Lower leg skin (tissue), 3 donors: ENCODE measurements around the gene PAK4.

Experiments
- POLR2A ChIP-seq, 2 donors: fragments of 450-650 bp; IDR thresholded peaks; one replicate each; pipeline ENCODE4 v1.6.1; 2016 to 2017; ENCODE audit warnings: antibody characterized with exemption in 2 of 2, mild to moderate bottlenecking in 1 of 2, moderate library complexity in 1 of 2
- TF ChIP-seq, protein P1 (sequence below), 3 donors: fragments of 450-650 bp; IDR thresholded peaks; one replicate each; pipeline ENCODE4 v1.5.1; 2016; ENCODE audit warnings: antibody characterized with exemption in 3 of 3, mild to moderate bottlenecking in 3 of 3, moderate library complexity in 2 of 3

DNA sequence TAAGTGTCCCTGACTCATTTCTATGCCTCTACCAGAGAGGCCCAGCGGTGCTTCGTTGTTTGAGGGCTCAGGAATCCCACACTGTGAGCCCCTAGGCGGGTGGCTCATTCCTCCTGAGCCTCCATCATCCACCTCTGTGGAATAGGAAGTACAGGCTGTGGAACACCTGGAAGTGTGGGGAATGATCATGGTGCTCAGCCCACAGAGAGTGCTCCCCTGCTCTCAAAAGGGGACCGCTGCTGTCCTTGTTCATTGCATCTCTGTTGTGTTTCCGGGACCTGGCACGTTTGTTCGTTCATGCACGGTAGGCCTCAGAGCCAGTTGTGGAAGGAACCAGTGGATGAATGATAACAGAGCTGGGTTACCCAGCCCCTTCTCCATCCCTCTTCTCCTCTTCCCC is 40.2 kb upstream of the PAK4 start:
- TF ChIP-seq POLR2A (IDR thresholded peaks at IDR 0.05) = no peak
- TF ChIP-seq, protein P1, sequence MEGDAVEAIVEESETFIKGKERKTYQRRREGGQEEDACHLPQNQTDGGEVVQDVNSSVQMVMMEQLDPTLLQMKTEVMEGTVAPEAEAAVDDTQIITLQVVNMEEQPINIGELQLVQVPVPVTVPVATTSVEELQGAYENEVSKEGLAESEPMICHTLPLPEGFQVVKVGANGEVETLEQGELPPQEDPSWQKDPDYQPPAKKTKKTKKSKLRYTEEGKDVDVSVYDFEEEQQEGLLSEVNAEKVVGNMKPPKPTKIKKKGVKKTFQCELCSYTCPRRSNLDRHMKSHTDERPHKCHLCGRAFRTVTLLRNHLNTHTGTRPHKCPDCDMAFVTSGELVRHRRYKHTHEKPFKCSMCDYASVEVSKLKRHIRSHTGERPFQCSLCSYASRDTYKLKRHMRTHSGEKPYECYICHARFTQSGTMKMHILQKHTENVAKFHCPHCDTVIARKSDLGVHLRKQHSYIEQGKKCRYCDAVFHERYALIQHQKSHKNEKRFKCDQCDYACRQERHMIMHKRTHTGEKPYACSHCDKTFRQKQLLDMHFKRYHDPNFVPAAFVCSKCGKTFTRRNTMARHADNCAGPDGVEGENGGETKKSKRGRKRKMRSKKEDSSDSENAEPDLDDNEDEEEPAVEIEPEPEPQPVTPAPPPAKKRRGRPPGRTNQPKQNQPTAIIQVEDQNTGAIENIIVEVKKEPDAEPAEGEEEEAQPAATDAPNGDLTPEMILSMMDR (IDR thresholded peaks at IDR 0.05) = no peak
